Endothelial cell (in vitro differentiated cells): ENCODE results near the gene PDE4B. TPM values are rescaled to one million over a fixed set of nuclear protein-coding genes. Genes with fewer than 3 reads are reported as not detected.
A peak's percentile ranks its signal among the peaks of the same experiment; 100 is the strongest.

Source experiments
- DNase-seq: peaks from one replicate; pipeline ENCODE4 v3.0.0; 2021; ENCODE audit warnings: low spot score
- H3K27ac Mint-ChIP-seq: one replicate; pipeline ENCODE4 v1.8.0; 2021; ENCODE audit warnings: mixed read lengths, inconsistent platforms; ENCODE audit not compliant: unreplicated experiment
- H3K27me3 Mint-ChIP-seq: one replicate; pipeline ENCODE4 v1.8.0; 2021; ENCODE audit warnings: mild to moderate bottlenecking, moderate library complexity, mixed read lengths, inconsistent platforms; ENCODE audit not compliant: unreplicated experiment
- H3K36me3 Mint-ChIP-seq: one replicate; pipeline ENCODE4 v1.8.0; 2021; ENCODE audit warnings: mild to moderate bottlenecking, low read depth, mixed read lengths, inconsistent platforms; ENCODE audit not compliant: unreplicated experiment
- H3K4me1 Mint-ChIP-seq: one replicate; pipeline ENCODE4 v1.8.0; 2021; ENCODE audit warnings: mild to moderate bottlenecking, mixed read lengths, inconsistent platforms; ENCODE audit not compliant: unreplicated experiment
- H3K4me3 Mint-ChIP-seq: one replicate; pipeline ENCODE4 v1.8.0; 2021; ENCODE audit warnings: mild to moderate bottlenecking, mixed read lengths, inconsistent platforms; ENCODE audit not compliant: unreplicated experiment
- H3K9me3 Mint-ChIP-seq: one replicate; pipeline ENCODE4 v1.8.0; 2021; ENCODE audit warnings: mixed read lengths, inconsistent platforms; ENCODE audit not compliant: unreplicated experiment
- total RNA-seq: library from RNA; stranded (reverse); fragmentation: NEBNext Ultra II Directional; extraction: Animal tissue kit (Norgen Biotek cat#: 25700); gene quantifications from one replicate; pipeline ENCODE4 v1.2.1, GENCODE V29; 2021; ENCODE audit not compliant: unreplicated experiment
- TF ChIP-seq, protein P1 (sequence below): fragments of 200-600 bp; sonication (generic); IDR thresholded peaks from one replicate; pipeline ENCODE4 v1.5.0; 2021; ENCODE audit warnings: antibody characterized with exemption; ENCODE audit not compliant: unreplicated experiment

The PDE4B gene
- total RNA-seq, 1 donor from 2014 or later, result 45.6 TPM

DNA sequence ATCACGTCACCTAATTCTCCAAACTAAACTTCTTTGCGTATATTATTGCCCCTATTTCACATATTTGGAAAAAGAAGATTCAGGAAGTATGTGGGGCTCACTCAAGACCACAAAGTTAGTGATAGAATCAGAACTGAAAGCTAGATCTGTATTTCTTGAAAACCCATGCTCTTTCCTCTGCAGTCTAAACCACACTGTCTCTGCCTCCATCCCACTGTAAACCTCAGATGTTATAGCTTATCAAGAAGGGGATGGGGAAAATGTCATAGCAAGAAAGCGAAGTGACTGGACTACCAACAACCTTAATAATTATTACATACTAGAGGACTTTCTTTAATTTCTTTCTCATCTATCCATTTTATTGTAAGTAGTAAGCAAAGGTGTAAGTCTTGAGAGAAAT, 483.5 kb downstream of the PDE4B start:
- H3K4me3 Mint-ChIP-seq, result no peak overlapping the region
- TF ChIP-seq, protein P1, sequence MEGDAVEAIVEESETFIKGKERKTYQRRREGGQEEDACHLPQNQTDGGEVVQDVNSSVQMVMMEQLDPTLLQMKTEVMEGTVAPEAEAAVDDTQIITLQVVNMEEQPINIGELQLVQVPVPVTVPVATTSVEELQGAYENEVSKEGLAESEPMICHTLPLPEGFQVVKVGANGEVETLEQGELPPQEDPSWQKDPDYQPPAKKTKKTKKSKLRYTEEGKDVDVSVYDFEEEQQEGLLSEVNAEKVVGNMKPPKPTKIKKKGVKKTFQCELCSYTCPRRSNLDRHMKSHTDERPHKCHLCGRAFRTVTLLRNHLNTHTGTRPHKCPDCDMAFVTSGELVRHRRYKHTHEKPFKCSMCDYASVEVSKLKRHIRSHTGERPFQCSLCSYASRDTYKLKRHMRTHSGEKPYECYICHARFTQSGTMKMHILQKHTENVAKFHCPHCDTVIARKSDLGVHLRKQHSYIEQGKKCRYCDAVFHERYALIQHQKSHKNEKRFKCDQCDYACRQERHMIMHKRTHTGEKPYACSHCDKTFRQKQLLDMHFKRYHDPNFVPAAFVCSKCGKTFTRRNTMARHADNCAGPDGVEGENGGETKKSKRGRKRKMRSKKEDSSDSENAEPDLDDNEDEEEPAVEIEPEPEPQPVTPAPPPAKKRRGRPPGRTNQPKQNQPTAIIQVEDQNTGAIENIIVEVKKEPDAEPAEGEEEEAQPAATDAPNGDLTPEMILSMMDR, result no peak
- H3K27ac Mint-ChIP-seq, result no peak overlapping the region
- no peaks in the 10 kb centered on the region for H3K36me3 Mint-ChIP-seq
- H3K27me3 Mint-ChIP-seq, result peaks cover 4% of the 10 kb centered on the region
- no peak for DNase-seq
- no peaks in the 10 kb centered on the region for H3K9me3 Mint-ChIP-seq
- peaks cover 59% of the 10 kb centered on the region for H3K4me1 Mint-ChIP-seq

DNA sequence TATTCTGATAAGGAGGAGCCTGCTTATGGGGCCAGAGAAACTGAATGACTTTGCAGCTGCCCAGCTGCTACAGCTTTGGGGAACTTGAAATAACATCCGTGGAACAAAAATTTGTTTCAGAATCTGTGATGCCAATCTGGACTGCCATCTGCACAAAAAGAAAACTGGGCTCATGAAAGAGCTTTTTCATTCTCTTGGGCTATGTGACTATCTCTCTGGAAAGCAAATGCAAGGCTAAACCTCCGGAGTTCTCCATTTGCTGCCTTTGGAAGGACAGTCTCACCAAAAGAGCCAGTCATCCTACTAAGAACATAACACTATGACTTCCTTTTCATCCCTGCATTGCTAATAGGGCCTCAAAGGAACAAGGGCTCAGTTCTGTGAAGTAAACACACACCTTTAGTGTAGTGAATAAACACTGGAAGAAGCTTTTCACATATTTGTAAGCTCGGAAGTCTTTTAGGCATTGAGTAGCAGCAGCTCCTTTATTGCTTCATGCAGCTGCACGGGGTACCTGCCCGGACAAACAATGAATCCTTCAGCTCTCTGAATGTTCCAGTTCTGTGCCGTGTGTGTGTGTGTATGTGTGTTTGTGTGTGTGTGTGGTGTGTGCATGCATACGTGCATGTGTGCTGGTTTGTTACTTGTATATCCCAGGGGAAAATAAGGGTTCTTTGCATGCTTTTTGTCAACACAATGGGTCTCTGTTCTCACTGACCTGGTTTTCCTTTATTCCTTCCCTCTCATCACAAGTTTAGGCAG, 485.7 kb downstream of the PDE4B start:
- no peak for DNase-seq
- Mint-ChIP-seq H3K9me3 (no peaks in the 10 kb centered on the region), H3K27ac (peak overlapping the region; percentile 28), H3K4me1 (peaks cover 39% of the 10 kb centered on the region), H3K36me3 (no peaks in the 10 kb centered on the region), H3K27me3 (peaks cover 4% of the 10 kb centered on the region), H3K4me3 (no peak overlapping the region)
- TF ChIP-seq, protein P1, result no peak

DNA sequence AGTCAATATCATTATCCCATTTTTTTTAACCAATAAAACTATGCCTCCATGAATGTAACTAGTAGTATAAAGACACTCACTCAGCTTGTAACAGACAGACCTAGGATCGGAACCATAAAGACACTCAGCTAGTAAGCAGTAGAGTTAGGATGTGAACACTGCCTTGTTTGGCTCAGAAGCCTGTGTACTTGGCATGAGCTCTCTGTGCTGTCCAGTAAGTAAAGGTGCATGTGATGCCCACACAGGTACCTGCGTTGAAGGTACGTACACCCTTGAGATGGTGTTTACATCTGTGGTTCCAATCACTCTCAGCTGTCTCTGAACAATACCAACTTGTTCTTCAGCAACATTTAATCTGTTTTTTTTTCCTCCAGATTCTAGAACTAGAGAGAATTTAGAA, 489.1 kb downstream of the PDE4B start:
- H3K9me3 Mint-ChIP-seq, result no peaks in the 10 kb centered on the region
- H3K27ac Mint-ChIP-seq, result no peak overlapping the region
- DNase-seq, result no peak
- H3K27me3 Mint-ChIP-seq, result peaks cover 4% of the 10 kb centered on the region
- no peak overlapping the region for H3K4me3 Mint-ChIP-seq
- no peaks in the 10 kb centered on the region for H3K36me3 Mint-ChIP-seq
- TF ChIP-seq, protein P1, result no peak
- H3K4me1 Mint-ChIP-seq, result peaks cover 31% of the 10 kb centered on the region

DNA sequence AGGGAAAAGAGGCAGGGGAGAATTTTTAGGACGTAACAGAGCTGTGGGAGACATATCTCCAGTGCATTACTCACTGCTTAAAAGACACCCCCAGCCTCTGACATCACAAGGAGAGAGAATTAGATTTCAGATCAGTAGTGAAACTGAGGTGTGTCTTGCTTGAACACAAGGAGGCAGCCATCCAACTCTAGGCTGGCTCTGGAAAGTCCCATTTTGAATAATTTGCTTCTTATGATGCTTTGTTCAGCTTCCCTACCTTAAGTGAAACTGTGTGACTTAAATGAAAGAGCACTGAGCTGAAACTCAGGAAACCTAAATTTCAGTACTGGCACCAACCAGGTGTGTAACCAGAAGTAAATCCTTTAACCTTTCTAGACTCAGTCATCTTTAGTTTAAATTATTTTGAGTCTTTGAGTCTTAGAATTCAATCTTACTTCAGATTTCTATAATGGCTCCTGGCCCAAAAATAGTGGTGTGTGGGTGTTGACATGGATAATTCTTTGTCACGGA, 489.7 kb downstream of the PDE4B start:
- peaks cover 31% of the 10 kb centered on the region for H3K4me1 Mint-ChIP-seq
- H3K27me3 Mint-ChIP-seq, result peaks cover 2% of the 10 kb centered on the region
- no peak overlapping the region for H3K27ac Mint-ChIP-seq

More for the DNA sequence above, 489.7 kb downstream of the PDE4B start:
- Mint-ChIP-seq H3K9me3 (no peaks in the 10 kb centered on the region), H3K4me3 (no peak overlapping the region), H3K36me3 (no peaks in the 10 kb centered on the region)
- TF ChIP-seq, protein P1, result no peak
- no peak for DNase-seq
